Effector memory CD4-positive, alpha-beta T cell (primary cell): Measurements from ENCODE around the gene LYRM2.

Experiments
- DNase-seq, 3 donors: peaks; one replicate each; pipeline ENCODE4 v3.0.0-alpha.2; 2020
- H3K27ac ChIP-seq: 2 replicates; pipeline ENCODE4 v1.7.0; 2013; ENCODE audit warnings: mild to moderate bottlenecking, low read length, moderate library complexity; ENCODE audit not compliant: insufficient read depth, poor library complexity, severe bottlenecking
- H3K27me3 ChIP-seq: replicated peaks from 2 replicates; pipeline ENCODE4 v1.7.0; 2013; ENCODE audit warnings: mild to moderate bottlenecking, low read length; ENCODE audit not compliant: insufficient read depth, control insufficient read depth, poor library complexity, severe bottlenecking
- H3K36me3 ChIP-seq: 2 replicates; pipeline ENCODE4 v1.7.0; 2013; ENCODE audit warnings: mild to moderate bottlenecking, low read length, moderate library complexity; ENCODE audit not compliant: control insufficient read depth, insufficient read depth
- H3K4me1 ChIP-seq: 2 replicates; pipeline ENCODE4 v1.7.0; 2013; ENCODE audit warnings: low read length, mild to moderate bottlenecking; ENCODE audit not compliant: control insufficient read depth, insufficient read depth, poor library complexity, severe bottlenecking
- H3K4me3 ChIP-seq: 2 replicates; pipeline ENCODE4 v1.7.0; 2013; ENCODE audit warnings: low read length, low read depth, mild to moderate bottlenecking; ENCODE audit not compliant: insufficient read depth, poor library complexity, severe bottlenecking
- H3K9me3 ChIP-seq: 2 replicates; pipeline ENCODE4 v1.7.0; 2013; ENCODE audit warnings: mild to moderate bottlenecking, low read length, moderate library complexity; ENCODE audit not compliant: control insufficient read depth

Gene LYRM2

GRCh38 chr6:89542081-89542857 is 96.3 kb downstream of the LYRM2 start:
- Histone ChIP-seq H3K27me3 (no peaks in the 10 kb centered on the region), H3K4me3 (no peak overlapping the region), H3K36me3 (no peaks in the 10 kb centered on the region), H3K27ac (no peak overlapping the region), H3K4me1 (no peaks in the 10 kb centered on the region), H3K9me3 (no peaks in the 10 kb centered on the region)
- DNase-seq = no peak

GRCh38 chr6:89539779-89540178 is 98.8 kb downstream of the LYRM2 start:
- no peak for DNase-seq
- Histone ChIP-seq H3K27me3 (no peaks in the 10 kb centered on the region), H3K9me3 (no peaks in the 10 kb centered on the region), H3K4me1 (no peaks in the 10 kb centered on the region), H3K27ac (no peak overlapping the region), H3K4me3 (no peak overlapping the region), H3K36me3 (no peaks in the 10 kb centered on the region)

DNA sequence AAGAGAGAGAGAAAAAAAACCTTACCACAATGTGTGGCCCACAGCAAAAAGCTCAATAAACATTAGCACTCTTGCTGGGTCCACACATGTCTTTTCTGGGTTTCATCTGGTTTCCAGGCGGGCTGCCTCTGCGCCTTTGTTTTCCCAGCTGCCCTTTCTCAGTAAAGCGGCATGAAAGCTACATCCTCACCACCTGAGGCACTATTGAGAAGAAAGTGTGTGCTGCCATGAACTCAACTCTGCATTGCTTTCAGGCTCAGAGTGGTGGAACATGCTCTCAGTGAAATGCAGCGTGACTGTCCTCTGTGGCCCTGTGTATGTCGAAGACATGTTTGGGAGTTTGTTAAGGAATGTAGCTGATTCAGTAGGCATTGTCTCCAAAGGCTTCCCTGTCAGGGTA is 102.3 kb downstream of the LYRM2 start:
- Histone ChIP-seq H3K27ac (no peak overlapping the region), H3K4me3 (no peak overlapping the region), H3K9me3 (no peaks in the 10 kb centered on the region), H3K4me1 (no peaks in the 10 kb centered on the region), H3K36me3 (no peaks in the 10 kb centered on the region), H3K27me3 (no peaks in the 10 kb centered on the region)
- DNase-seq = no peak

DNA sequence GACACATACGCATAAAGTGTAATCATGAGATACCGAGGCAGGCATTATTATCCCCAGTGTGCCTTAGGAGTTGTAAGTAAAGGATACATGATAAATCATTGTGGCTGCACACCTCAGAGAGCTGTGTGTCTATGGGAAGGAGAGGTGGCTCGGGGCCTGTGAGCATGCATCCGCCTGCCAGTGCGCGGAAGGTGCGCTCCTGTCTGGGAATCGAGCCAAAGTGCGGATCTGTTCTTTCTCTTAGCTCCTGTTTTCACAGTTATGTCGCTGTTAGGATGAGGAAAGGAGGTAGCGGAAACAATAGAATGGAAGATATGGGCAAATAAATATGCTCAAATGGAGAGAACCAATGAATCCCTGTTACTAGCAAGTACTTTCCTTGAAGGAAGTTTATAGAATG is 107.6 kb downstream of the LYRM2 start:
- Histone ChIP-seq H3K9me3 (no peaks in the 10 kb centered on the region), H3K4me1 (no peaks in the 10 kb centered on the region), H3K27me3 (no peaks in the 10 kb centered on the region), H3K27ac (no peak overlapping the region), H3K36me3 (no peaks in the 10 kb centered on the region), H3K4me3 (no peak overlapping the region)
- DNase-seq = no peak

GRCh38 chr6:89528866-89529265 is 109.7 kb downstream of the LYRM2 start:
- Histone ChIP-seq H3K27ac (no peak overlapping the region), H3K9me3 (no peaks in the 10 kb centered on the region), H3K4me3 (no peak overlapping the region), H3K4me1 (no peaks in the 10 kb centered on the region), H3K36me3 (no peaks in the 10 kb centered on the region), H3K27me3 (no peaks in the 10 kb centered on the region)
- no peak for DNase-seq

GRCh38 chr6:89527634-89528033 is 110.9 kb downstream of the LYRM2 start:
- Histone ChIP-seq H3K9me3 (no peaks in the 10 kb centered on the region), H3K27ac (no peak overlapping the region), H3K4me1 (no peaks in the 10 kb centered on the region), H3K27me3 (no peaks in the 10 kb centered on the region), H3K4me3 (no peak overlapping the region), H3K36me3 (no peaks in the 10 kb centered on the region)
- no peak for DNase-seq

- no peak overlapping the region for H3K27ac ChIP-seq
- no peak for DNase-seq
- H3K27me3 ChIP-seq = no peaks in the 10 kb centered on the region
- H3K4me1 ChIP-seq = no peaks in the 10 kb centered on the region
- H3K36me3 ChIP-seq = no peaks in the 10 kb centered on the region
- H3K9me3 ChIP-seq = no peaks in the 10 kb centered on the region
- no peak overlapping the region for H3K4me3 ChIP-seq
Observed at GRCh38 chr6:89526563-89526869, 112.0 kb downstream of the LYRM2 start.

- Histone ChIP-seq H3K4me3 (no peak overlapping the region), H3K36me3 (no peaks in the 10 kb centered on the region), H3K27me3 (no peaks in the 10 kb centered on the region), H3K27ac (no peak overlapping the region), H3K9me3 (no peaks in the 10 kb centered on the region), H3K4me1 (no peaks in the 10 kb centered on the region)
- no peak for DNase-seq
Observed at GRCh38 chr6:89525786-89526562, 112.6 kb downstream of the LYRM2 start.

DNA sequence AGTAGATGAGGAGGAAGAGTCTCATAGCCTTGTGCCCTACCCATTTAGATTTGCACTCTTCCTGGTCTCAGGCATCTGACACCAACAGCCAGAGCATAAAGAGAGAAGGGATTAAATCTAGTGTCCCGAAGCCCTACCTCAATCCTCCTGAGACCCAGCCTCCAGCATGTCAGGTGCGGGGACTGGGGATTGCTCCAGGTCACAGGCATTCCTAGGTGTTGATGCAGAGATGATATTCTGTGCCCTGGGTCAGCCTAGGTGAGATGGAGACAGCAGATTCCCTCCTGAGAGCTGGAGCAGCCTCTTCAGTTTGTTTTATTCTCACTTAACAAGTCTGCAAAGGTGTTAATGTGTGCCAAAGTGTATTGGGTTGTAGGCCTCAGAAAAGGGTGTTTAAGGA is 115.8 kb downstream of the LYRM2 start:
- Histone ChIP-seq H3K27me3 (no peaks in the 10 kb centered on the region), H3K36me3 (no peaks in the 10 kb centered on the region), H3K4me3 (no peak overlapping the region), H3K9me3 (no peaks in the 10 kb centered on the region), H3K4me1 (no peaks in the 10 kb centered on the region), H3K27ac (no peak overlapping the region)
- no peak for DNase-seq

GRCh38 chr6:89520736-89521135 is 117.8 kb downstream of the LYRM2 start:
- Histone ChIP-seq H3K27ac (no peak overlapping the region), H3K27me3 (no peaks in the 10 kb centered on the region), H3K9me3 (no peaks in the 10 kb centered on the region), H3K36me3 (no peaks in the 10 kb centered on the region), H3K4me3 (no peak overlapping the region), H3K4me1 (no peaks in the 10 kb centered on the region)
- no peak for DNase-seq
